ENCODE results near the gene UCP2.

The UCP2 gene

DNA sequence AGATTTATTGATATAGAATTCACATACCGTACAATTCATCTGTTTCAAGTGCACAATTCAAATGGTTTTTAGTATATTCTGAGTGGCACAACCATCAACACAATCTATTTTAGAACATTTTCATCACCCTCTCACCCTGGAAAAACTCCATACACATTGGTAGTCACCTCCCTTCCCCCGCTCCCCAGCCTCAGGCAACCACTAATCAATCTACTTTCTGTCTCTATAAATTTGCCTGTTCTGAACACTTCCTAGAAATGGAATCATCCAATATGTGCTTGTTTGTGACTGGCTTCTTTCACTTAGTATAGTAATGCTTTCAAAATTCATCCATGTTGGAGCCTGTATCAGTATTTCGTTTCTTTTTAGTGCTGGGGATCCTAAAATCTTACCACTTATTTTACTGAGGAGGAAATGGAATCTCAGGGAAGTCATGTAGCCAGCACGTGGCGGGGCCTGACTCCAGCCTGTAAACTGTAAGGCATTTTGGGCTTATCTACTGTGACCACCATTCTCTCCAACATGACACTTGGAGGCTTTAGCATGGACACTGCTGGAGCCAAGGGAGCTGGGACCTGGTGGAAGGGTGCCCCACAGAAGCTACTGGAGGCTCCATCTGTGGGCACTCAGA, 27.1 kb upstream of the UCP2 start:
- no peak for DNase-seq (ENCODE audit: low spot score)

DNA sequence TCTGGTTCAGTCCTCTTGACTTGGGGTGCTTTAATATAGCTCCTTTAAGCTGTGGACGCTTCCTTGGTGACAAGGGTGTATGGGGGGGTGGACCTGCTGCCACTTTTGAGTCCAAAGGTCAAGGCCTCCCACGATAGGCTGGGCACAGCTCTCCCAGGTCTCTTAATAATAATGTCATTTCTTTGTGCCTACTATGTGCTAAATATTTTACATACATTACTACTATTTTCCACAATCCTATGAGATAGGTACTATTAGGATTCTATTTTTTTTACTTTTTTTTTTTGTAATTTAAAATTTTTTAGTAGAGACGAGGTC, 26.5 kb upstream of the UCP2 start:
- no peak for DNase-seq (ENCODE audit: low spot score)

DNA sequence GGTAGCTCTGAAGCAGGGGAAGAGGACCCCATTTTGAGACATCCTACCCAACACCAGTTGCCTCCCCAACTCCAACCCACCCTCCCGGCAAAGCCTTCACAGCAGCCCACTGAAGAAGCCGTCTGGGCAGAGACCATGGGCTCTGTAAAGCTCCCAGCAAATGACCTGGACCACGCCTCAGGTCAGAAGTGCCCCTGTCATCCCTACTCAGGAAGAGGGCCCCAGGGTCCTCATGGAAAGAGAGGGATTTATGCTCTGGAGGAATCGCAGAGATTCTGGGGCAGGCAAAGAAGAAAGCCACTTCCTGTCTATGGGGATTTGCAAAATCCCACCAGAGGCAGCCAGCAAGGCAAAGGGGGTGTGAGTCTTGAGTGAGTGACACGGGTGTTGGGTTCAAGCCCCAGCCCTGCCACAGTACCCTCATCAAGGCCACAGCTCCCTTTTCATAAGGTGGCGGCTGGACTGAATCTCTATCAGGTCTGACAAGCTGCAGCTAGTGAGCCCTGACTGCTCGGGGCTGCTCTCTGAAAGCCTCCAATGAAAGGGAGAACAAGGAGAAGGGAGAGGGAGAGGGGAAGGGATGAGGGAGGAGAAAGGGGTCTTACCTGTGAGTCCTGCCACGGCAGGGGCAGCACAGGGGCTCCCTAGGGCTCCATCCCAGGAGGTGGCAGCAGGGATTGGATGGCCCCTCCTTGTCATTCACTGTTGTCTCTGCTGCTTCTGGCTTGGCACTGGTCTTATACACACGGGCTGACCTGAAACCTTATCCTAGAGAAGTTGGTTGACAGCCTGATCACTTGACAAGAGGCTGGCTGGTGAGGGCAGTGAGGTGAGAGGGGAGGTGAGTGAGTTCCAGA, 26.0 kb upstream of the UCP2 start, which contains the start of gene UCP3:
Gene UCP3, minus strand, starts transcription at position 713 of the 857 bp plus-strand sequence. CDS start 2,043 bp downstream, outside the sequence.
- DNase-seq (ENCODE audit: low spot score) = no peak

DNA sequence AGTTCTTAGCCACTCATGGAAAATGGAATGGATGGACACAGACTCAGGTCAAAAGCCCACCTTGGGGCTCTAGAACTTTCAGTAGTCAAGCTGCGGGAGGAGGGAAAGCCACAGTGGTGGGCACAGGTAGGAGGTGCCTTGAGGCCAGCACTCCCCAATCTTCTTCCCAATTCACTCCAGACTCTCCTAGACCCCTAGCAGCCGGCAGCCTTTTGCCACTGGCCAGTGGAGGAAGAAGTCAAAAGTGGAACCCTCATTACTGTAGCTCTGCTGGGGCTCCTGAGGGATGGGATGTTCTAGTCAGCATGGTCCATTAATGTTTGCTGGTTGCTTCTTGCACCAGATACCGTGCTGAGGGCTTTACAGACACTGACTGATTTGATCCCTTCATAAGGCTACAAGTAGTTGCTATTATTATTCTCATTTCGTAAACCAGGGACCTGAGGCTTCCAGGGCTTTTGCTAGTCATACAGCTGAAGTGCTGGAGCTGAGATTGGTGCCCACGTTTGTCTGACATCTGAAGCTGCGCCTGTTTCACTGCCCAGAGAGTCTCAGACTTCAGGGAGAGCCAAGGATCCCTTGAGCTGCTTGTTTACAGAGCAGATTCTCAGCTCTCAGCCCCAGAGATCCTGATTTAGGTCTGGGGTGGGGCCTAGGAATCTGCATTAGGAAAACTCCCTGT, 25.2 kb upstream of the UCP2 start:
- no peak for DNase-seq (ENCODE audit: low spot score)

DNA sequence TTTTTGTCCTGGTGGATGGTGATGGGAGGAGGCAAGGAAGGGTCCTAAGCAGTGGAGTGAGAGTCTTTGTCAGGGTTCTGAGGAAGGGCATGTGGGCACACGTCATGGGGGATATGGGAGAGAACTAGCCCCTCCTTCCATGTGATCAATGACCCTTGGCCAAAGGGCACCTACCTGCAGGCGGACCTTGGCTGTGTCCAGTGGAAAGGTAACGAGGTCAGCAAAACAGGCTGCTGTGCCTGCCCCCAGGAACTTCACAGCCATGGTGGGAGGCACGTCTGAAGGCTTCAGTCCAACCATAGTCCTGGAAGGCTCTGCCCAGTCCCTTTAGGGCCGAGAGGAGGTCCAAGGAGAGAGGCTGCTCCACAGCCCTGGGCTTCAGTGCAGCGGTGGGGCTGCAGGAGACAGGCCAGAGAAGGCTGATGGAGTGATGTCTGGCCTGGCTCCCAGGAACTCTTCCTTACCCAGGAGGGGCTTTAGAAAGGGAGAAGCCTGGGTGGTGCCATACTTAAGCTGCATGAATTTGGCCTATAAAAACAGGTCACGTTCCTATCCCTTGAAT, 24.2 kb upstream of the UCP2 start:
- DNase-seq (ENCODE audit: low spot score) = no peak

DNA sequence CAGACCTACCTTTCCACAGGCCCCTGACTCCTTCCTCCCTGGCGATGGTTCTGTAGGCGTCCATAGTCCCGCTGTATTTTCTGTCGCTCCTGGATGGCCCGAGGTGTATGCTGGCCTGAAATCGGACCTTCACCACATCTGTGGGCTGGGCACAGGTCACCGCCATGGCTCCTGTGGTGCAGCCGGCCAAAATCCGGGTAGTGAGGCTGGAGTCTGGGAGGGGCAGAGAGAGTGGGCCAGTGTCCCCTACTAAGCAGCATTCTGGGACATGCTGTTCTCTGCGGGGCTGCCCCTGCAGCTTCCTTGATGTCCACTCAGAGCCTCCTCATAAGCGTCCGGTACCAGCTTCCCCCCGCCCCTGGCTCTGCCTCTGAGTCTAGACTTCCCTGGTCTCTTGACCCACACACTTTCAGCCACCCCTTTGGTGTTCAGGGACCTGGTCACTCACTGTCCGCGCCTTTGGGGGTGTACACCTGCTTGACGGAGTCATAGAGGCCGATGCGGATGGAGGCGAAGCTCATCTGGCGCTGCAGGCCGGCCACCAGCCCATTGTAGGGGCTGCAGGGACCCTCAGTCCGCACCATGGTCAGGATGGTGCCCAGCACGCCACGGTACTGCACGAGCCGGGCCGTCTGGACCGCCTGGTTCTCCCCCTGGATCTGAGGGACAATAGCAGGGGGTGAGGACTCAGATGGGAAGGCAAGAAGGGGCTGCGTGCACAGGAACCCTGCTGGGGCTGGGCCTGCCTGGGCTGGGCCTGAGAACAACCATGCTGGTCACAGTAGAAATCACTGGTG, 23.3 kb upstream of the UCP2 start:
- DNase-seq (ENCODE audit: low spot score) = no peak

DNA sequence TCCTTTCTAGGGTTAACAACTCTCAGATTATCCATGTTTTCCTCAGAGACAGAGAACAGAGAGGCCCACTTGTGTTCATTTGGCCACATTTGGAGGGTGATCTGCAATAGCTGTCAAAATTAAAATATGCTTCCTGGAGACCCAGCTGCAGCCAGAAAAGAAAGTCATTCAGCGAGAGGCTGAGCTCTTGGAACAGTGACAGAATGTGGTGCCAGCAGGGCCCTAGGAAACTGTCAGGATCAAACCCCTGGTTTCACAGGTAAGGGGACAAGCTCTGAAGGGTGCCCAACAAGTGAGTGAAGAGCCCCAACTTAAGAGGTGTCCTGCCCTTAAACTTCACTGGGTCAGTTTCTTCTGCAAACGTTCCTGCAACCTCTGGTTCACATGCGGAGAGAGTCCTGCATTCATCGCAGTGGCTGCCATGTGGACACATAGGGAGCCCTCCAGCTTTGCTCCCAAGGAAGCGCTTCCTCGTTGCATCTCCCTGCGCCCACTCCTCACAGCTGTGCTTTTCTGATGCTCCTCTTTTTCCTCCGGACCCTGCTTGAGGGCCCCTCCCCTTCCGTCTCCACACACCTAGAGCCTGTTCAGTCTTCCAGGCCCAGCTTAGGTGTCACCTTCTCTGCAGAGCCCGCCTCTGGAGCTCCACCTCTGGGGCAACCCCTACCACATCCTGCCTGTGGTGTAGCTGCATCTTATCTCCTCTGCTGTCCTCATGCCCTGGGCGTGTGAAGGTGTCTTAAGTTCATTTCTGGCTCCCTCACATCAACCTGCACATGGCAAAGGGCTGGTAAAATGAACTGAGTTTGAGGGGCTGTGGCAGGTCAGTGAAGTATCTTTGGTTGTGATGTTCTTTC, 22.3 kb upstream of the UCP2 start:
- no peak for DNase-seq (ENCODE audit: low spot score)

DNA sequence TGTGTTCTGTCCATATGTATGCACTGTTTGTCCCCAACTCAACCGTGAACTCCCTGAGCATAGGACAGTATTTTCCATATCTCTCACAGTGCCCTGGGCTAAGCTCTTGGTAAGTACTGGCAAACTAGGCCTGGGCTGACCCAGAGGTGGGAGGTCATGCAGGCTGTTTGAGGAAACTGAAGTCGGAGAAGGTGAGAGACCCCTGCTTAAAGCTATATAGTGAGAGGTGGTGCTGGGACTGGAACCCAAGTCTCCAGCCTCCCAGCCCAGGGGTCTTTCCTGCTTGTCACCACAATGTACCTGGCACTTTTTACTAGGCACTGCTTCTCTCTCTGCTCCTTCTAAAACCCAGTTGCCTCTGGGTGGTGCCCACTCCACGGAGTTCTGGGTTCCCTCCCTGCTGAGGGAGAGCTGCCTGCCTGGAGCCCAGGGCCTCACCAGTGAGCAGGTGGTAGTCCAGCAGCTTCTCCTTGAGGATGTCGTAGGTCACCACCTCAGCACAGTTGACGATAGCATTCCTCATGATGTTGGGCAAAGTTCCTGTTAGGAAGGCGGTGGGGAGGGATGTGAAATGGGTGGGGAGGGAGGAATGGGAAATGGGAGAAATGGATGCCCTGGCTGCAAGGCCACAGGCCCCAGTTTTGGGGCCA, 21.5 kb upstream of the UCP2 start:
- no peak for DNase-seq (ENCODE audit: low spot score)

DNA sequence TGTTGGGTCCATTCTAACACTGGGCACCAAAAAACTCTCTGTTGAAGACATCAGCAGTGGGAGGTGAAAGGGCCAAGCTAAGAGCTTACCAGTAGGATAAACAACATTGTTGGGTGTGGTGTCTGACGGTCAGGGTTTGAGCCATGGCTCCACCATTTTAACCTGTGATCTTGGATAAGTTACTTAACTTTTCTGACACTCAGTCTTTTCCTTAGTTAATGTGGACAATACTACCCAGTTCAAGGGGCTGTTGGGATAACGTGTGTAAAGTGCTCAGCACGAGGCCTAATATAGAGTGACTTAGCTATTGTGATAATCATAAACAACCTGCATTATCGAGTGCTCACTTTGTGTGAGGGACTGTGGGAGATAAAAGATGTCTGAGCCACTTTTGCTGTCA, 20.2 kb upstream of the UCP2 start:
- DNase-seq (ENCODE audit: low spot score) = no peak

DNA sequence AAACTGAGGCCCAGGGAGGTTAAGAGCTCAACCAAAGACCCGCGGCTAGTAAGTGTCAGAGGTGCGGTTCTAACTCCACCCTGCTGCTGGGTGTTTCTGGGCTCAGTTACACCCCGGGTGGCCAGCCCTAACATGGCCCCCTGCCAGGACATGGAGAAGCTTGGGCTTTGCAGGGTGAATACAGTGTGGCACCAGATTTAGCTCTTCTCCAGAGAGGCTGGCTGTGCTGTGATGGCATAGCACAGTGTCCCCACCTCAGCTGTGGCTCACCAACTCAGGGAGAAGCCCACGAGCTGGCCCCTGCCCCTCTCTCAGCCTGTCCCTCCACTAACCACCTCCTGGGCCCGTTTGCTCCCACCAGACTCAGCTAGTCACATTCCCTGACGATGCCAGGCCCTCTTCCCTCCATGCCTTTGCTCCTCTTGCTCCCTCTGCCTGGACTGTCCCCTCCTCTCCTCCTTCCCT, 19.2 kb upstream of the UCP2 start:
- no peak for DNase-seq (ENCODE audit: low spot score)

DNA sequence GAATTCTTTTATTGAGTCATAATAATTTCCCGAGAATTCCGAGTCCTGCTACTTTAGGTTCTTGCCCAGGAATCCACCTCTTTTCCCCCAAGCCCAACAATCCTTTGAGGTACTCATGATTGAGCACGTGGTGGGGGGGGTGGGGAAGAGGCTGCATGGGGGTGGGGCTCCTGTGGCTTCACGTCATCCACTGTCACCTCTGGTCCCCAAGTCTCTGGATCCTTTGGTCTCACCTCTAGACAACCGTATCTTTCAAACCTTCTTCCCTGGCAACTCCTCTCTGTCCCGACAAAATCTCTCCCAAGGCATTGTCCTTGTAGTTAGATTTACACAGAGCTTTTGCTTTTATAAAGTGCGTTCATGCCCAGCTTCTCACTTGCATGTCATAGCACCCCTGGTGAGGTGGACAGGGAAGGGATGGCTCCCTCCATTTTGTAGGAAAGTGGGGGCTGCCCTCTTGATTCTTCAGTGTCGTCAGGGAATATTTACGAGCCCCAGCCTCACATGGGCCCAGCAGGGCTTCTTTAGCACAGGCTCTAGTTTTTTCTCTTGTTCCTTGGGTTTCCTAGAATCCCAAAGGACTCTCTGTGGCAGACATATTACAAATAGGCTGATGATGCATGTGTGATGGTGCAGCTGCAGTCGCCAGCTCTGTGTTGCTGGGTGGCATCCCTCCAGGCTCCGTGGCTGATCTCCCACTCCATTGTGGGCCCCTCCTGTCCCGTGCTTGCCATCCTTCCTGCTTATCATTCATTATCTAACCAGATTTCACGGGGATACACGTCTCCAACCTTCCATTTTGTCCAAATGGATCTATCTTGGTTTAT, 17.9 kb upstream of the UCP2 start:
- DNase-seq (ENCODE audit: low spot score) = no peak

DNA sequence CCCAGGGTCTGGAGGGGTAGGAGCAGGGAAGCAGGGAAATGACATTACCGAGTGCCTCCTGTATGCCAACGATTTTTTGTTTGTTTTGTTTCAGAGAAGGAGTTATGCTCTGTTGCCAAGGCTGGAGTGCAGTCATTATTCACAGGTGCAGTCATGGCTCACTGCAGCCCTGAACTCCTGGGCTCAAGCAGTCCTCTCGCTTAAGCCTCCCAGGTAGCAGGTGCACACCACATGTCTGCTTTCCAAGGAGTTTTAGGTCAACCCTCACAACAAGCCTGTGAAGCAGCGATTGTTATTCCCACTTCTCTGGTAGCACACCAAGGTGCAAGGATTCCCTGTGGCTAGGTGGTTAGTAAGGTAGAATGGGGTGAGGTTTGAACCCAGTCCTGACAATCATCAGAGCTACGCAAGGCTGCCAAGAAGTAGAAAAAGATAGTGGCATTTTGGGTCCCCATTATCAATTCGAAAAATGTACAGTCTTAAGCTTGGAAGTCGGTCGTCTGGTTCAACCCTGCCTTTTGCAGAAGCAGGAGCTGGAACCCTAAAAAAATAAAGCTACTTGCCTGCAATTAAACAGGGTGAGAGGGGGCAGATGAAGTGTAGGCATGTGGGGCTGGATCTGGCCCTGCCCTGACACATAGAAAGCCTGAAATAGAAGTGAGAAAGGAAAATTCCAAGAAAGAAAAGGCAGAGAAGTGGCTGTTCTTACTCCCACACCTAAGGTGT, 17.1 kb upstream of the UCP2 start:
- no peak for DNase-seq (ENCODE audit: low spot score)

DNA sequence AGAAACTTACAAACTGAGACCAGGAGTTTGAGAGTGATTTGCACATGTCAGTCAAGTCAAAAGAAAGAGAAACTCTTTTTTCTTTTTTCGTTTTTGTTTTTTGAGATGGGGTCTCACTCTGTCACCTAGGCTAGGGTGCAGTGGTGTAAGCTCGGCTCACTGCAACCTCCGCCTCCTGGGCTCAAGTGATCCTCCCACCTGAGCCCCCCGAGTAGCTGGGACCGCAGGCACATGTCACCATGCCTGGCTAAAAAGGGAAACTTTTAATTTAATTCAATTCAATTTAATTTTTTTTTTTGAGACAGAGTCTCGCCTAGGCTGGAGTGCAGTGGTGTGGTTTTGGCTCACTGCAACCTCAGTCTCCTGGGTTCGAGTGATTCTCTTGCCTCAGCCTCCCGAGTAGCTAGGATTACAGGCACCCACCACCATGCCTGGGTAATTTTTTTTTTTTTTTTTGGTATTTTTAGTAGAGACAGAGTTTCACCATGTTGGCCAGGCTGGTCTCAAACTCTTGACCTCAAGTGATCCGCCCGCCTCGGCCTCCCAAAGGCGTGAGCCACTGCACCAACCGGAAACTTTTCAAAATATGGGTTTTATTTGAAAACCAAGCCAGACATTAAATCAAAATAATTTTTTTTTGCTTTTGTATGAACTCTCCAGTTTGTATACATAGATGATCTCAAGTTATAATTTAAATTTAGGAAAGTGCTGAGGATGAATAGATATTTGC, 16.4 kb upstream of the UCP2 start:
- DNase-seq (ENCODE audit: low spot score) = no peak

DNA sequence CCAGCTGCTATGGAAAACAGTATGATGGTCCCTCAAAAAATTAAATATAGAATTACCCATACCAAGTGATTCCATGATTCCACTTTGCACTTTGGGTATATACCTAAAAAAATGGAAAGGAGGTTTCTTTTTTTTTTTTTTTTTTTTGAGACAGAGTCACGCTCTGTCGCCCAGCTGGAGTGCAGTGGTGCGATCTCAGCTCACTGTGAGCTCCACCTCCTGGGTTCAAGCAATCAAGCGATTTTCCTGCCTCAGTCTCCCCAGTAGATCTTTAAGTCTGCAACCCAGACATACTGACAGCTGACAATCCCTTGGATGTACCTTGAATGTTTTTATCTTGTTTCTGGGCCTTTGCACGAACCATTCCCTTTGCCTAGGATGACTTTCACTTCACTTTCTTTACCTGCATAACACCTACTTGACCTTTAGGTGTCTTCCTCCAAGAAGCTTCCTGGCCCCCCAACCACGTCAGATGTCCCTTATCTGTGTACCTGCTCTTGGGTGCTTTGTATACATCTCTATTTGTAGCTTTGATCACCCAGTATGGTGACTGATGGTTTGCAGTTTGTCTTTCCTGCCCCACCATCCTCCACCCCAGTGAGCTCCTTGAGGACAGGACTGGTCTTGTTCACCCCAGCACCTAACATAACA, 14.6 kb upstream of the UCP2 start:
- no peak for DNase-seq (ENCODE audit: low spot score)

DNA sequence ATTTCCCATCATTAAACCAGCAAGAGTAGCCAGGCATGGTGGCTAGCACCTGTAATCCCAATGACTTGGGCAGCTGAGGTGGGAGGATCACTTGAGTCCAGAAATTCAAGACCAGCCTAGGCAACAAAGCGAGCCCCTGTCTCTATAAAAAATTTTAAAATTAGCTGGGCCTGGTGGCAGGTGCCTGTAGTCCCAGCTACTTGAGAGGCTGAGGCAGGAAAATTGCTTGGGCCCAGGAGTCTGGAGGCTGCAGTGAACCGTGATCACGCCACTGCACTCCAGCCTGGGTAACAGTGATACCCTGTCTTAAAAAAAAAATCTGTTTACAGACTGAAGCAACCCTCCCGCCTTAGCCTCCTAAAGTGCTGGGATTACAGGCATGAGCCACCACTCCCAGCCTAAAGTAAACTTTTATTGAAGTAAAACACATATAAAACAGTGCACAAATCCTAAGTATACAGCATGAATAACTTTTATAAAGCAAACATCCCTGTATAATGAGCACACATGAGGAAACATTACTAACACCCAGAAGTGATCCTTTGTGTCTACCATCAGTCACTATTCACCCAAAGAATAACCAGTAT, 13.6 kb upstream of the UCP2 start:
- no peak for DNase-seq (ENCODE audit: low spot score)

DNA sequence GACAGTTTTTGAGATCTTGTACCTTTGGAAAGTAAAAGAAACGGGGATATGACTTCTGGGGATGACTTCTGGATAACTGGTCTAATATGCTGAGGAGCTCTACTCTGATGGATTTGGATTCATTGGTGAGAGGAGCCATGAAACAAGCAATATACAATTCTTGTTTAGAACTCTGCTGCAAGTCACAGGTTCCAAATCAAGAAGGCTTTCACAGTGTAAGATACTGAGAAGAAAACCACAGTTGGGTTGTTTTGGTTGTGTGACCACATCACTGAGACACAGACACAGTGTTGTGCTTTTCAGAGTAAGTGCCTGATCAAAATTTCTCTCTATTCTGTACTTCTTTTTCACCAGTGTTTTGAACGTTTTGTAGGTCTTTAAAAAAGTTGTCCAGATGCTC, 13.1 kb upstream of the UCP2 start:
- no peak for DNase-seq (ENCODE audit: low spot score)

DNA sequence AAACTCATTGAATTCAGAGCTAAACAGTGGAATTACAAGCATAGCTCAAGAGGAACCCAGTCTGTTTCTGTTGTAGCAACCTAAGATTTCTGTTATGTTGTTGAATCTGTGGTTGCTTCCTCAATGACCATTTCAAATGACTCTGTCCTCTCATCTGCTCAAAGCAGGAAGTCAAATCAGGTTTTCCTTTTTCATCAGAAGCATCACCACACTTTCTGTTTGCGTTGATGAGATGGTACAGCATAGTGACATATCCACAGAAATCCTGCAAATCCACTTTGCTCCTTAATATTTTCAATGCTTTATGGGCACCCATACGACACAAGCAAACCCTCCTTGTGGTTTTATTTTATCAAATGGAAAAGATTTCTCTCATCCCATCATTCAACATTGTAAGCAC, 12.6 kb upstream of the UCP2 start:
- DNase-seq (ENCODE audit: low spot score) = no peak
